ENCODE measurements around the gene SLC13A3.

Gene SLC13A3

DNA sequence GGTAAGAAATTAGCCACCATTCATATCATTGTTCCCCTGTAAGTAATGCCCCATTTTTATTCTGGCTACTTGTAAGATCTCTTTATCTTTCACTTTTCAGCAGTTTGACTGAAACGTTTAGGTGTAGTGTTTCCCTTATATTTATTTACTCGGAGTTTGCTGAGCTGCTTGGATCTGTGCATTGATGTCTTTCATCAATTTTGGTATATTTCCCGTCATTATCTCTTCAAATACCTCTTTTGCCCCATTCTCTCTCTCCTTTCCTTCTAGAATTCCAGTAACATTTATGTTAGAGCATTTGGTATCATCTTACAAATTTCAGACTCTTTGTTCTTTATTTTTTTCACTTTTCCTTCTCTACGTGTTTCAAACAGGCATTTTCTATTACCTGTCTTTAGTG is 9.2 kb upstream of the SLC13A3 start:
- no peak for DNase-seq (ENCODE audit: extremely low read depth, low read depth)
- no peak for TF ChIP-seq CTCF (IDR thresholded peaks at IDR 0.05; ENCODE audit: low read depth, low read length)

GRCh38 chr20:46657618-46658017 is 6.4 kb upstream of the SLC13A3 start:
- no peak for DNase-seq (ENCODE audit: extremely low read depth, low read depth)
- TF ChIP-seq CTCF (IDR thresholded peaks at IDR 0.05; ENCODE audit: low read depth, low read length) = no peak

DNA sequence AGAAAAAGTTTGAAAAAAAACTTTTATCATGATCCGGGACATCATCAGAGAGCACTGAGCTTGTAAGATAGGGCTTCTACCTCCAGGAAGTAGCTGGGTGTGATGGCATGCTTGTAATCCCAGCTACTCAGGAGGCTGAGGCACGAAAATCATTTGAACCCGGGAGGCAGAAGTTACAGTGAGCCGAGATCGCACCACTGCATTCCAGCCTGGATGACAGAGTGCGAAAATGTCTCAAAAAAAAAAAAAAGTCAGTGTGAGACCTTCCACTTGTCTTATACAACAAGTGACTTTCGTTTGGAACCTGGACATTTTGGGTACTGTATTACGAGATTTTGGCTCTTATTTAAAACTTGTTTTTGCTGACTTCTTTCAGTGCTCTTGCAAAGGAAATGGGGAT is 5.9 kb upstream of the SLC13A3 start:
- DNase-seq (ENCODE audit: extremely low read depth, low read depth) = no peak
- no peak for TF ChIP-seq CTCF (IDR thresholded peaks at IDR 0.05; ENCODE audit: low read depth, low read length)

DNA sequence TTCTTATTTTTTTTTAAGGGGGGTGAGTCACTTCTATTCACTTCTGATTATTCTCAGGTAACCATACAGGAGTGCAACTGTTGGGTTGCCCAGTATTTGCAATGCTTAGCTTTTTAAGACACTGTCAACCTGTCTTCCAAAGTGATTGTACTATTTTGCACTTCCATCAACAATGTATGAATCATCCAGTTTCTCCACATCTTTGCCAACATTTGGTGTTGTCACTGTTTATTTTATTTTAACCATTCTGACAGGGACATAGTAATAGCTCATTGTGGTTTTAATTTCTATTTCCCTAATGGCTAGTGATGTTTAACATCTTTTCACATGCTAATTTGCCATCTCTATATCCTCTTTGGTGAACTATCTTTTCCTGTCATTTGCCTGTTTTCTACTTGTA is 1.4 kb upstream of the SLC13A3 start:
- TF ChIP-seq CTCF (IDR thresholded peaks at IDR 0.05; ENCODE audit: low read depth, low read length) = no peak
- DNase-seq (ENCODE audit: extremely low read depth, low read depth) = no peak

DNA sequence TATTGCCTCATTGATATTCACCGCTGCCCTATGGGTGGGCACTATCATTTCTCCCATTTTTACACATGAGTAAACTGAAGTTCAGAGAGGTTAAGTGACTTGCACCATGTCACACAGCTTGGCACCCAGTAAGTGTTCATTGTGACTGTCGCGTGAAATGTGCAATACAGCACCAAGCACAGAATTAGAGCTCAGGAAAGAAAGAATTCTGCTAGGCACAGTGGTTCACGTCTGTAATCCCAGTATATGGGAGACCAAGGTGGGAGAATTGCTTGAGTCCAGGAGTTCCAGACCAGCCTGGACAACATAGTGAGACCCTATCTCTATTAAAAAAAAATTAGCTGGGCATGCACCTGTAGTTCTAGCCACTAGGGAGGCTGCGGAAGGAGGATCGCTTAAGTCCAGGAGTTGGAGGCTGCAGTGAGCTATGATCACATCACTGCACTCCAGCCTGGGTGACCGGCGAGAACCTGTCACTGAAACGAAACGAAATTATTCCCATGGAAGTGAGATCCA is 626 bp downstream of the SLC13A3 start:
- no peak for DNase-seq (ENCODE audit: extremely low read depth, low read depth)
- TF ChIP-seq CTCF (IDR thresholded peaks at IDR 0.05; ENCODE audit: low read depth, low read length) = no peak

DNA sequence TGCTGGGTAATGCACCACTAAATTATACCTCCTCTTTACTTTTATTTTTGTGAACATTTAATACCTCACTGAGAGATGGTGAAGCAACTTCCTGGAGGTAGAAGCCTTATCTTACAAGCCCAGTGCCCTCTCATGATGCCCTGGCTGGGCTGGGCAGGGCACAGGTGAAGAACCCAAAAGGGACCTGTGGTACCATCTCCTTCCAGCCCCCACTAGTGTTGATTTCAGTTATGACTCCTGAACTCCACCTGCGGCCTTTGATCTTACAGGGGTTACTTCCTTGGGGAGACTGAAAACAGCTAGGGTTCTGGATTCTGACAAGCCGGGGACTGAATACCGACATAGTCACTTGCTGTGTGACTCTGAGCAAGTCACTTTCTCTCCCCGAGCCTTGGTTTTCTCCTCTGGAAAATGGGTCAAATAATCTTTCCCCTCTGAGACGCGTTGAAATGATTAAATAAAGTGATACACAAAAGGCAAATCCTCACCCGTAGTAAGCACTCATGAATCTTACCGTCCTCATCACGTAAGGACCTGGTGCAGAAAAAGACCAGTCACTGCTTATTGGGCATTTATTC is 1.2 kb downstream of the SLC13A3 start:
- no peak for DNase-seq (ENCODE audit: extremely low read depth, low read depth)
- TF ChIP-seq CTCF (IDR thresholded peaks at IDR 0.05; ENCODE audit: low read depth, low read length) = no peak

- TF ChIP-seq CTCF (IDR thresholded peaks at IDR 0.05; ENCODE audit: low read depth, low read length) = no peak
- no peak for DNase-seq (ENCODE audit: extremely low read depth, low read depth)
These were observed 1.7 kb downstream of the SLC13A3 start for GRCh38 chr20:46649650-46649949.

All from AG09319 (cell line).